RPMI8226 (cell line): Measurements from ENCODE around the gene INPP5B.

Experiments used
- DNase-seq: peaks from one replicate; pipeline ENCODE4 v3.0.0-alpha.2; 2015

The INPP5B gene

GRCh38 chr1:37828410-37829074 is 118.3 kb downstream of the INPP5B start:
- DNase-seq: no peak

GRCh38 chr1:37825506-37825905 is 121.3 kb downstream of the INPP5B start:
- no peak for DNase-seq

GRCh38 chr1:37824001-37824400 is 122.9 kb downstream of the INPP5B start:
- no peak for DNase-seq

GRCh38 chr1:37822906-37823815 is 123.7 kb downstream of the INPP5B start:
- DNase-seq: no peak

GRCh38 chr1:37821481-37821880 is 125.4 kb downstream of the INPP5B start:
- no peak for DNase-seq

GRCh38 chr1:37817481-37817880 is 129.4 kb downstream of the INPP5B start:
- DNase-seq: no peak

GRCh38 chr1:37814252-37814651 is 132.6 kb downstream of the INPP5B start:
- no peak for DNase-seq

- DNase-seq: no peak
These were observed 133.2 kb downstream of the INPP5B start for GRCh38 chr1:37813529-37814145.

GRCh38 chr1:37811027-37811655 is 135.7 kb downstream of the INPP5B start:
- peak; percentile 88 for DNase-seq
